Smooth muscle cell (in vitro differentiated cells): ENCODE data around the gene DEAF1. TPM values are rescaled to one million over a fixed set of nuclear protein-coding genes. Genes with fewer than 3 reads are reported as not detected.

ENCODE experiments used
- DNase-seq: peaks from one replicate; lab custom pipeline; 2025; ENCODE audit not compliant: unreplicated experiment; lab: John Stamatoyannopoulos, UW
- H2AFZ ChIP-seq: fragments of 200-600 bp; sonication (generic); 2 replicates; pipeline ENCODE4 v1.6.0; 2016; ENCODE audit warnings: antibody characterized with exemption, low read depth, mild to moderate bottlenecking
- H3F3A ChIP-seq: fragments of 200-600 bp; sonication (generic); 2 replicates; pipeline ENCODE4 v1.6.0; 2017; ENCODE audit warnings: antibody characterized with exemption, low read depth
- H3K27ac ChIP-seq: fragments of 200-600 bp; sonication (generic); 2 replicates; pipeline ENCODE4 v1.5.1; 2016; ENCODE audit warnings: low read depth, mild to moderate bottlenecking
- H3K27me3 ChIP-seq: fragments of 200-600 bp; sonication (generic); 2 replicates; pipeline ENCODE4 v1.6.1; 2016; ENCODE audit warnings: low read depth, mild to moderate bottlenecking
- H3K36me3 ChIP-seq: fragments of 200-600 bp; sonication (generic); 2 replicates; pipeline ENCODE4 v1.5.1; 2016; ENCODE audit warnings: low read depth
- H3K4me1 ChIP-seq: fragments of 200-600 bp; sonication (generic); 2 replicates; pipeline ENCODE4 v1.5.1; 2016; ENCODE audit warnings: low read depth
- H3K4me2 ChIP-seq: fragments of 200-600 bp; sonication (generic); 2 replicates; pipeline ENCODE4 v1.6.0; 2016; ENCODE audit warnings: mild to moderate bottlenecking
- H3K4me3 ChIP-seq: fragments of 200-600 bp; sonication (generic); 2 replicates; pipeline ENCODE4 v1.5.1; 2016; ENCODE audit warnings: mild to moderate bottlenecking
- H3K79me2 ChIP-seq: fragments of 200-600 bp; sonication (generic); 2 replicates; pipeline ENCODE4 v1.6.0; 2016; ENCODE audit warnings: low read depth, mild to moderate bottlenecking
- H3K9ac ChIP-seq: fragments of 200-600 bp; sonication (generic); 2 replicates; pipeline ENCODE4 v1.6.0; 2016; ENCODE audit warnings: low read depth
- H3K9me3 ChIP-seq: fragments of 200-600 bp; sonication (generic); replicated peaks from 2 replicates; pipeline ENCODE4 v1.5.1; 2016; ENCODE audit warnings: low read depth
- H4K20me1 ChIP-seq: fragments of 200-600 bp; sonication (generic); 2 replicates; pipeline ENCODE4 v1.6.0; 2016; ENCODE audit warnings: low read depth
- CTCF ChIP-seq: fragments of 200-600 bp; sonication (generic); IDR thresholded peaks from 2 replicates; pipeline ENCODE4 v1.5.1; 2017; ENCODE audit warnings: borderline replicate concordance, mild to moderate bottlenecking, antibody characterized with exemption; ENCODE audit not compliant: insufficient read depth, poor library complexity, severe bottlenecking
- WGBS: methylation state at CpG from one replicate; pipeline ENCODE4 v1.1.7; 2016; ENCODE audit warnings: low lambda C conversion rate; 5-methylcytosine and 5-hydroxymethylcytosine counted together
- polyA plus RNA-seq: library from polyadenylated mRNA; unstranded; fragments of >200 nt; fragmentation: Nextera tagmentation; extraction: Ambion mirVana; gene quantifications from 2 replicates; pipeline ENCODE4 v1.2.1, GENCODE V29; 2016
- total RNA-seq: library from RNA; depleted of rRNA; stranded (reverse); fragments of >200 nt; gene quantifications from 2 replicates; pipeline ENCODE4 v1.2.3, GENCODE V29; 2014

The DEAF1 gene
- total and polyA plus RNA-seq, 2 experiments from 2014 or later = 18.7 to 39.2 TPM

GRCh38 chr11:704781-705645 is 10.0 kb upstream of the DEAF1 start:
- no peak overlapping the region for H3K27ac ChIP-seq
- H3K36me3 ChIP-seq = no peaks in the 10 kb centered on the region
- no peaks in the 10 kb centered on the region for H3K27me3 ChIP-seq
- H2AFZ ChIP-seq = no peak overlapping the region
- H3K4me1 ChIP-seq = peaks cover 12% of the 10 kb centered on the region
- no peaks in the 10 kb centered on the region for H3F3A ChIP-seq
- H3K9me3 ChIP-seq = no peaks in the 10 kb centered on the region
- TF ChIP-seq CTCF = no peak
- DNase-seq = no peak
- H3K4me3 ChIP-seq = peak overlapping the region; percentile 74
- H4K20me1 ChIP-seq = peaks cover 58% of the 10 kb centered on the region
- H3K9ac ChIP-seq = no peak overlapping the region
- H3K4me2 ChIP-seq = peak overlapping the region; percentile 89
- peaks cover 5% of the 10 kb centered on the region for H3K79me2 ChIP-seq
- WGBS = 84% methylated on average over 27 of the region's 27 CpGs

DNA sequence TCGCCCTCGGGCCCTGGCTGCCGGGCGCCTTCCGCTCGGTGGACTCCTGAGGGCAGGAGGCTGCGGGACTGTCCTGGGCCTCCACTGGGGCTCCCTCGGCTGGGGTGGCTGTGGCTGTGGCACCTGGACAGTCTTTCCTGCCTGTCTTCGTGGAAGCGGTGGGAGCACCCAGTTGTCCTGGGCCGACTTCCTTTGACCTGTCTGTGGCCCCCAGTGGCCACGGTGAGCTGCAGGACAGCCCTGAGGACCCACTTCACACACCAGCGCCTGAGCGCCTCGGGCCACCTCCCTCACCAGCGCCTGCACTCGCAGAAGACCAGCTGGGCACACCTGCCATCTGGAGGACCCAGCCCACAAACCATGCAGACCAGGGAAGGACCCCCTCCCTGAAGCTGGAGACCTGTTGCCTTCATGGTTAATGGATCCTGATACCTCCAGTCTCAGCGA is 9.2 kb upstream of the DEAF1 start:
- H3K4me2 ChIP-seq = no peak overlapping the region
- H3K36me3 ChIP-seq = no peaks in the 10 kb centered on the region
- peaks cover 5% of the 10 kb centered on the region for H3K79me2 ChIP-seq
- no peak overlapping the region for H3K9ac ChIP-seq
- peaks cover 12% of the 10 kb centered on the region for H3K4me1 ChIP-seq
- 97% methylated on average over 18 of the region's 18 CpGs for WGBS
- H4K20me1 ChIP-seq = peaks cover 59% of the 10 kb centered on the region
- DNase-seq = no peak
- H3F3A ChIP-seq = no peaks in the 10 kb centered on the region
- H3K27me3 ChIP-seq = no peaks in the 10 kb centered on the region
- no peak overlapping the region for H3K27ac ChIP-seq
- no peaks in the 10 kb centered on the region for H3K9me3 ChIP-seq
- H2AFZ ChIP-seq = no peak overlapping the region
- no peak overlapping the region for H3K4me3 ChIP-seq
- no peak for TF ChIP-seq CTCF

DNA sequence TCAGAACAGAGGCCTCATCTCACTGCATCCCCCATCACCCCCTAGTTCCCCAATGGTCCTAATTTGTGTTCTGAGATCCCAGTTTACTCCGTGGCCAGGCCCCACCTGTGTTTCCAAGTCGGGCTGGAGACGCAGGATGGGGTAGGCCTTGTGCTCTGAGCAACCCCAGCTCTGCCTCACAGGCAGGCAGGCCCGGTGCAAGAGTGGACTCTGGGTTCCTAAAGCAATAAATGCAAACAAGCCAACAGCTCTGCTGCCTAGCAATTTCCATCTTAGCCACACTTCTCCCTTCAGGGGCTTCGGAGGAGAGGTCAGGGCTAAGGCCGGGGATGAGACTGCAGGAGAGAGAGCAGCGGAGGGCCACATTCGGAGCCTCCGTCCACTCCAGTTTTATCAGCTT is 8.5 kb upstream of the DEAF1 start:
- Histone ChIP-seq H3K27me3 (no peaks in the 10 kb centered on the region), H3K9me3 (no peaks in the 10 kb centered on the region), H4K20me1 (peaks cover 60% of the 10 kb centered on the region), H3K27ac (no peak overlapping the region), H3F3A (peaks cover 5% of the 10 kb centered on the region), H3K4me3 (no peak overlapping the region), H3K4me2 (no peak overlapping the region), H3K36me3 (no peaks in the 10 kb centered on the region), H3K79me2 (peaks cover 5% of the 10 kb centered on the region), H3K9ac (no peak overlapping the region), H3K4me1 (peaks cover 12% of the 10 kb centered on the region), H2AFZ (no peak overlapping the region)
- WGBS = 93% methylated on average over 9 of the region's 9 CpGs
- DNase-seq = no peak
- no peak for TF ChIP-seq CTCF
